Measurements from ENCODE around the gene NEK3.

GRCh38 chr13:52169839-52170238 lies 10.4 kb upstream of the NEK3 start:
- TF ChIP-seq POLR2AphosphoS5 (IDR thresholded peaks at IDR 0.05; ENCODE audit: low read depth, low read length) (no peak), POLR2A (IDR thresholded peaks at IDR 0.05; ENCODE audit: low read depth, low read length) (no peak)

Data from GM12892 (cell line).